GM18505 (cell line): Measurements from ENCODE around the gene FARS2.

ENCODE experiments used
- ATAC-seq: cut with Tn5 transposase; IDR thresholded peaks from one replicate; pipeline ENCODE4 v1.9.1; 2021; ENCODE audit not compliant: unreplicated experiment
- POLR2A ChIP-seq: IDR thresholded peaks from 4 replicates; pipeline ENCODE4 v1.6.1; 2011; ENCODE audit warnings: borderline replicate concordance; ENCODE audit not compliant: insufficient read depth, insufficient read length; ENCODE audit errors: extremely low read depth

The FARS2 gene

GRCh38 chr6:5260661-5261544 lies at the start of gene FARS2, which contains the start of gene LYRM4:
Gene FARS2, plus strand, starts transcription at chr6:5261513.
Gene LYRM4, minus strand, starts transcription at chr6:5260950. Its CDS starts 217 bp downstream, at chr6:5260733.
- TF ChIP-seq POLR2A: peak; percentile 55
- ATAC-seq: peak; percentile 79

GRCh38 chr6:5213836-5214235 lies 47.5 kb upstream of the FARS2 start:
- no peak for ATAC-seq

GRCh38 chr6:5214570-5215052 lies 46.7 kb upstream of the FARS2 start:
- no peak for ATAC-seq
- no peak for TF ChIP-seq POLR2A

More at GRCh38 chr6:5213836-5214235, 47.5 kb upstream of the FARS2 start:
- no peak for TF ChIP-seq POLR2A

- no peak for ATAC-seq
- no peak for TF ChIP-seq POLR2A
Observed at GRCh38 chr6:5215159-5215558, 46.2 kb upstream of the FARS2 start.

- no peak for TF ChIP-seq POLR2A
- ATAC-seq: no peak
Observed at GRCh38 chr6:5215799-5216198, 45.5 kb upstream of the FARS2 start.

- no peak for TF ChIP-seq POLR2A
- no peak for ATAC-seq
Observed at GRCh38 chr6:5217356-5217755, 44.0 kb upstream of the FARS2 start.

- TF ChIP-seq POLR2A: no peak
- ATAC-seq: no peak
Observed at GRCh38 chr6:5219011-5219691, 42.2 kb upstream of the FARS2 start.

GRCh38 chr6:5220443-5220842 lies 40.9 kb upstream of the FARS2 start:
- no peak for ATAC-seq
- TF ChIP-seq POLR2A: no peak

- no peak for TF ChIP-seq POLR2A
- no peak for ATAC-seq
Observed at GRCh38 chr6:5223309-5223708, 38.0 kb upstream of the FARS2 start.

GRCh38 chr6:5229356-5229755 lies 32.0 kb upstream of the FARS2 start:
- ATAC-seq: no peak
- TF ChIP-seq POLR2A: no peak

- no peak for ATAC-seq
- TF ChIP-seq POLR2A: no peak
Observed at GRCh38 chr6:5230081-5230480, 31.2 kb upstream of the FARS2 start.

GRCh38 chr6:5231289-5231688 lies 30.0 kb upstream of the FARS2 start:
- ATAC-seq: no peak
- TF ChIP-seq POLR2A: no peak

- no peak for ATAC-seq
- no peak for TF ChIP-seq POLR2A
Observed at GRCh38 chr6:5234874-5235273, 26.4 kb upstream of the FARS2 start.

GRCh38 chr6:5235830-5236229 lies 25.5 kb upstream of the FARS2 start:
- ATAC-seq: no peak
- TF ChIP-seq POLR2A: no peak
